Activated CD8-positive, alpha-beta T cell treated with anti-CD3 and anti-CD28 coated beads for 36 hours (primary cell): ENCODE results near the gene SLC5A9. TPM values are rescaled to one million over a fixed set of nuclear protein-coding genes. Genes with fewer than 3 reads are reported as not detected.

Experiments
- ATAC-seq: fragments of 200-7000 bp; cut with Tn5 transposase; one replicate; pipeline ENCODE4 v1.10.0; 2021; ENCODE audit warnings: mild to moderate bottlenecking, moderate library complexity
- CTCF ChIA-PET: fragments of 350-600 bp; sonication (Branson Sonifier 250); formaldehyde crosslinking; loops from one replicate; lab custom pipeline; 2021; ENCODE audit warnings: antibody characterized with exemption; lab: Charles Lee
- POLR2A ChIA-PET: fragments of 350-600 bp; sonication (Branson Sonifier 250); formaldehyde crosslinking; loops from one replicate; lab custom pipeline; 2021; ENCODE audit warnings: antibody characterized with exemption; lab: Charles Lee
- DNase-seq: peaks from one replicate; pipeline ENCODE4 v3.0.0-alpha.2; 2020
- H3K27ac Mint-ChIP-seq: one replicate; pipeline ENCODE4 v1.8.0; 2021; ENCODE audit warnings: mild to moderate bottlenecking, mixed read lengths
- H3K27me3 Mint-ChIP-seq: one replicate; pipeline ENCODE4 v1.8.0; 2021; ENCODE audit warnings: mixed read lengths
- H3K36me3 Mint-ChIP-seq: one replicate; pipeline ENCODE4 v1.8.0; 2021; ENCODE audit warnings: low read depth, mixed read lengths
- H3K4me1 Mint-ChIP-seq: one replicate; pipeline ENCODE4 v1.8.0; 2021; ENCODE audit warnings: low read depth, mixed read lengths
- H3K4me3 Mint-ChIP-seq: one replicate; pipeline ENCODE4 v1.8.0; 2021; ENCODE audit warnings: mild to moderate bottlenecking, moderate library complexity, mixed read lengths
- H3K9me3 Mint-ChIP-seq: one replicate; pipeline ENCODE4 v1.8.0; 2021; ENCODE audit warnings: mixed read lengths
- CTCF ChIP-seq: fragments of 200-600 bp; IDR thresholded peaks from one replicate; pipeline ENCODE4 v1.8.0; 2022; ENCODE audit warnings: antibody characterized with exemption, mild to moderate bottlenecking
- intact Hi-C: fragments of 100-400 bp; cut with micrococcal nuclease; formaldehyde crosslinking; loops from one replicate; pipeline ENCODE4 v1.10.0; 2022
- total RNA-seq, 2 experiments: library from RNA; stranded (reverse); gene quantifications; one replicate each; pipeline ENCODE4 v1.2.3, GENCODE V29; 2021

The SLC5A9 gene
- total RNA-seq, 2 experiments from 2014 or later = not detected

DNA sequence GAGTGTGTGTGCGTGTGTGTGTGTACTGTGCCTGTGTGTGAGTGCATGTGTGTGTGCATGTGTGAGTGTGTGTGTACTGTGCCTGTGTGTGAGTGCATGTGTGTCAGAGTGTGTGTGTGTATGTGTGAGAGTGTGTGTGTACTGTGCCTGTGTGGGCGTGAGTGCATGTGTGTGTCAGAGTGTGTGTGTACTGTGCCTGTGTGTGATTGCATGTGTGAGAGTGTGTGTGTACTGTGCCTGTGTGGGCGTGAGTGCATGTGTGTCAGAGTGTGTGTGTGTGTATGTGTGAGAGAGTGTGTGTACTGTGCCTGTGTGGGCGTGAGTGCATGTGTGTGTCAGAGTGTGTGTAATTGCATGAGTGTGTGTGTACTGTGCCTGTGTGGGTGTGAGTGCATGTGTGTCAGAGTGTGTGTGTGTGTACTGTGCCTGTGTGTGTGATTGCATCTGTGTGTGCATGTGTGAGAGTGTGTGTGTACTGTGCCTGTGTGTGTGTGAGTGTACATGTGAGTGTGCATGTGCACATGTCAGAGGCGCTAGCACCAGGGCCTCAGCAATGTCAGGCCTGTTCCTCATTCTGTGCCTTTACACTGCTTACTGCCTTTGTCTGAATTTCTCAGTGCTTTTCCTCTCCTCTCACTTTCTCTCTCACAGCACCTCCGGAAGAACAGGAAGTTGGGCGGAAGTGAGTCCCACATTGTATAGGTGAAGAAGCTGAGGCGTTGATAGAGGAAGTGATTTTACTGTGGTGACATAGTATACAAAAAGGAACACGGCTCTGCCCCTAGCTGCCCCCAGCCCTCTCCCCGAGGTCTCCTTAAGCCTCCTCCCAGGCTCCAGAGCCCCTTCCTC is 4.9 kb downstream of the SLC5A9 start:
- H3K4me3 Mint-ChIP-seq = no peak overlapping the region
- intact Hi-C loops = no loop called here
- ATAC-seq = peak; percentile 76
- no peaks in the 10 kb centered on the region for H3K36me3 Mint-ChIP-seq
- no peaks in the 10 kb centered on the region for H3K9me3 Mint-ChIP-seq
- TF ChIP-seq CTCF = no peak
- ChIA-PET CTCF (interaction anchor here (0.6 to 1.1 kb wide), 2 partner anchors 24 to 134 kb away, joined by 3 to 7 read pairs; no protein-coding TSS in a partner anchor), POLR2A (no interaction called here)
- peak; percentile 41 for DNase-seq
- H3K4me1 Mint-ChIP-seq = no peaks in the 10 kb centered on the region
- H3K27me3 Mint-ChIP-seq = no peaks in the 10 kb centered on the region
- no peak overlapping the region for H3K27ac Mint-ChIP-seq

GRCh38 chr1:48228156-48228555 is 5.6 kb downstream of the SLC5A9 start:
- intact Hi-C loops = no loop called here
- Mint-ChIP-seq H3K9me3 (no peaks in the 10 kb centered on the region), H3K27ac (no peak overlapping the region), H3K36me3 (no peaks in the 10 kb centered on the region), H3K4me3 (no peak overlapping the region), H3K4me1 (no peaks in the 10 kb centered on the region), H3K27me3 (no peaks in the 10 kb centered on the region)
- DNase-seq = no peak
- CTCF ChIA-PET = interaction anchor here (0.6 to 1.1 kb wide), 2 partner anchors 24 to 134 kb away, joined by 3 to 7 read pairs; no protein-coding TSS in a partner anchor
- no peak for ATAC-seq
- POLR2A ChIA-PET = no interaction called here
- no peak for TF ChIP-seq CTCF

GRCh38 chr1:48229317-48229716 is 6.8 kb downstream of the SLC5A9 start:
- Mint-ChIP-seq H3K9me3 (no peaks in the 10 kb centered on the region), H3K36me3 (no peaks in the 10 kb centered on the region), H3K4me1 (no peaks in the 10 kb centered on the region), H3K4me3 (no peak overlapping the region), H3K27me3 (no peaks in the 10 kb centered on the region), H3K27ac (no peak overlapping the region)
- no peak for TF ChIP-seq CTCF
- intact Hi-C loops = no loop called here
- ATAC-seq = no peak
- no peak for DNase-seq
- ChIA-PET CTCF (interaction anchor here (0.9 kb wide), 1 partner anchor 135 kb away, joined by 5 read pairs; no protein-coding TSS in a partner anchor), POLR2A (no interaction called here)

- H3K36me3 Mint-ChIP-seq = no peaks in the 10 kb centered on the region
- no peak for TF ChIP-seq CTCF
- no peak for ATAC-seq
- H3K27me3 Mint-ChIP-seq = no peaks in the 10 kb centered on the region
- POLR2A ChIA-PET = no interaction called here
- CTCF ChIA-PET = interaction anchor here (0.9 kb wide), 1 partner anchor 136 kb away, joined by 5 read pairs; no protein-coding TSS in a partner anchor
- no peaks in the 10 kb centered on the region for H3K9me3 Mint-ChIP-seq
- H3K4me3 Mint-ChIP-seq = no peak overlapping the region
- H3K4me1 Mint-ChIP-seq = no peaks in the 10 kb centered on the region
- intact Hi-C loops = loop anchor here (10.0 kb wide), 1 partner anchor 235 kb away; the partner anchor contains the start of gene TRABD2B
- no peak overlapping the region for H3K27ac Mint-ChIP-seq
- DNase-seq = no peak
Observed at GRCh38 chr1:48230236-48230635, 7.7 kb downstream of the SLC5A9 start.

DNA sequence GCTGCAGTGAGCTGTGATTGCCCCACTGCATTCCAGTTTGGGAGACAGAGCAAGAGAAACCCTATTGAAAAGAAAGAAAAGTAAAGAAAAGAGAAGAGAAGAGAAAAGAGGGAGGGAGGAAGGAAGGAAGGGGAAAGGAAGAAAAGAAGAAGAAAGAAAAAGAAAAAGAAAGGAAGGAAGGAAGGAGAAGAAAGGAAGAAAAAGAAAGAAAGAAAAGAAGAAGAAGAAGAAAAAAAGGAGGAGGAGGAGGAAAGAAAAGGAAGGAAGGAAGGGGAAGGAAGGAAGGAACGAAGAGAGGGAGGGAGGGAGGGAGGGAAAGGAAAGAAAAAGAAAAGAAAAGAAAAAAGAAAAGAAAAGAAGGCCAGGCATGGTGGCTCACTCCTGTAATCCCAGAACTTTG is 10.2 kb downstream of the SLC5A9 start:
- Mint-ChIP-seq H3K36me3 (no peaks in the 10 kb centered on the region), H3K27ac (no peak overlapping the region), H3K27me3 (no peaks in the 10 kb centered on the region), H3K9me3 (no peaks in the 10 kb centered on the region), H3K4me3 (no peak overlapping the region), H3K4me1 (no peaks in the 10 kb centered on the region)
- ATAC-seq (no peak), DNase-seq (no peak)
- no peak for TF ChIP-seq CTCF
- ChIA-PET CTCF (no interaction called here), POLR2A (no interaction called here)
- intact Hi-C loops = loop anchor here (10.0 kb wide), 1 partner anchor 238 kb away; the partner anchor contains the start of gene TRABD2B
